ENCODE measurements around the gene TBKBP1. TPM values are rescaled to one million over a fixed set of nuclear protein-coding genes. Genes with fewer than 3 reads are reported as not detected.

Gene TBKBP1
- total RNA-seq, 4 donors from 2014 or later, result 3.0 to 23.1 (median 5.2) TPM

- no peak overlapping the region for H3K4me3 ChIP-seq
- no peaks in the 10 kb centered on the region for H3K9me3 ChIP-seq
- H3K27ac ChIP-seq, result no peak overlapping the region
- peaks cover 0 to 25% (median 14%) of the 10 kb centered on the region in 4 donors for H3K4me1 ChIP-seq
- H3K36me3 ChIP-seq, result no peaks in the 10 kb centered on the region
- TF ChIP-seq POLR2A (IDR thresholded peaks at IDR 0.05), result no peak
- TF ChIP-seq CTCF (IDR thresholded peaks at IDR 0.05), result no peak
- DNase-seq, result no peak
- no peaks in the 10 kb centered on the region for H3K27me3 ChIP-seq
These were observed 7.6 kb downstream of the TBKBP1 start for GRCh38 chr17:47701608-47702007.

- Histone ChIP-seq H3K27me3 (no peaks in the 10 kb centered on the region), H3K27ac (peak overlapping the region in 1 of 4 donors; percentile 35), H3K36me3 (no peaks in the 10 kb centered on the region), H3K9me3 (no peaks in the 10 kb centered on the region), H3K4me1 (peaks cover 0 to 26% (median 14%) of the 10 kb centered on the region in 4 donors), H3K4me3 (no peak overlapping the region)
- no peak for TF ChIP-seq POLR2A (IDR thresholded peaks at IDR 0.05)
- TF ChIP-seq CTCF (IDR thresholded peaks at IDR 0.05), result no peak
- peak in 1 of 3 donors; percentile 34 for DNase-seq
These were observed 8.5 kb downstream of the TBKBP1 start for GRCh38 chr17:47702391-47702995.

- no peaks in the 10 kb centered on the region for H3K36me3 ChIP-seq
- peak overlapping the region in 3 of 4 donors; percentile 33 to 35 (median 35) for H3K27ac ChIP-seq
These were observed 9.2 kb downstream of the TBKBP1 start for GRCh38 chr17:47703191-47703591.

GRCh38 chr17:47703671-47704070 is 9.7 kb downstream of the TBKBP1 start:
- Histone ChIP-seq H3K9me3 (no peaks in the 10 kb centered on the region), H3K4me3 (peak overlapping the region in 1 of 4 donors; percentile 17), H3K4me1 (peaks cover 0 to 26% (median 14%) of the 10 kb centered on the region in 4 donors), H3K27me3 (no peaks in the 10 kb centered on the region), H3K36me3 (no peaks in the 10 kb centered on the region), H3K27ac (peak overlapping the region in 3 of 4 donors; percentile 32 to 35 (median 33))
- TF ChIP-seq CTCF (IDR thresholded peaks at IDR 0.05), result no peak
- no peak for TF ChIP-seq POLR2A (IDR thresholded peaks at IDR 0.05)
- no peak for DNase-seq

More at GRCh38 chr17:47703191-47703591, 9.2 kb downstream of the TBKBP1 start:
- TF ChIP-seq POLR2A (IDR thresholded peaks at IDR 0.05), result no peak
- no peak for TF ChIP-seq CTCF (IDR thresholded peaks at IDR 0.05)
- H3K27me3 ChIP-seq, result no peaks in the 10 kb centered on the region
- peak overlapping the region in 1 of 4 donors; percentile 17 for H3K4me3 ChIP-seq
- peaks cover 0 to 26% (median 14%) of the 10 kb centered on the region in 4 donors for H3K4me1 ChIP-seq
- H3K9me3 ChIP-seq, result no peaks in the 10 kb centered on the region
- peak; percentile 47 to 68 (median 62) for DNase-seq

GRCh38 chr17:47704116-47704515 is 10.2 kb downstream of the TBKBP1 start:
- H3K36me3 ChIP-seq, result no peaks in the 10 kb centered on the region
- no peaks in the 10 kb centered on the region for H3K27me3 ChIP-seq
- TF ChIP-seq CTCF (IDR thresholded peaks at IDR 0.05), result no peak
- TF ChIP-seq POLR2A (IDR thresholded peaks at IDR 0.05), result no peak
- DNase-seq, result peak; percentile 44 to 76 (median 69)
- H3K9me3 ChIP-seq, result no peaks in the 10 kb centered on the region
- peak overlapping the region in 2 of 4 donors; percentile 32 to 33 for H3K27ac ChIP-seq
- peaks cover 0 to 28% (median 14%) of the 10 kb centered on the region in 4 donors for H3K4me1 ChIP-seq
- H3K4me3 ChIP-seq, result no peak overlapping the region

Data from Peyer's patch (tissue), 4 donors.